Neural cell (in vitro differentiated cells): ENCODE results near the gene CYTH3. TPM values are rescaled to one million over a fixed set of nuclear protein-coding genes. Genes with fewer than 3 reads are reported as not detected.
A peak's percentile ranks its signal among the peaks of the same experiment; 100 is the strongest.

Experiments used
- H2AFZ ChIP-seq: fragments of 200-600, 300-800 bp; sonication (generic), shearing (Covaris generic); 2 replicates; pipeline ENCODE4 v1.6.0; 2014; ENCODE audit warnings: low read depth, mild to moderate bottlenecking, antibody characterized with exemption, low read length, moderate library complexity
- H3F3A ChIP-seq: fragments of 200-600 bp; shearing (Covaris generic); 2 replicates; pipeline ENCODE4 v1.6.1; 2016; ENCODE audit warnings: mild to moderate bottlenecking, moderate library complexity, mixed read lengths, antibody characterized with exemption, low read length; ENCODE audit not compliant: insufficient read depth, poor library complexity, severe bottlenecking
- H3K27ac ChIP-seq: fragments of 200-600, 300-800 bp; sonication (generic), shearing (Covaris generic); 2 replicates; pipeline ENCODE4 v1.5.1; 2014; ENCODE audit warnings: mild to moderate bottlenecking, low read length, moderate library complexity
- H3K27me3 ChIP-seq: fragments of 300-800, 200-600 bp; sonication (generic), shearing (Covaris generic); 2 replicates; pipeline ENCODE4 v1.6.0; 2014; ENCODE audit warnings: mild to moderate bottlenecking, low read depth, low read length, moderate library complexity; ENCODE audit not compliant: insufficient read depth
- H3K36me3 ChIP-seq: fragments of 300-800, 200-600 bp; sonication (generic), shearing (Covaris generic); 2 replicates; pipeline ENCODE4 v1.5.1; 2014; ENCODE audit warnings: mild to moderate bottlenecking, antibody characterized with exemption, low read length, moderate library complexity; ENCODE audit not compliant: insufficient read depth
- H3K4me2 ChIP-seq: fragments of 300-800, 200-600 bp; sonication (generic), shearing (Covaris generic); 2 replicates; pipeline ENCODE4 v1.6.0; 2014; ENCODE audit warnings: mild to moderate bottlenecking, low read length
- H3K4me3 ChIP-seq: fragments of 300-800, 200-600 bp; sonication (generic), shearing (Covaris generic); 2 replicates; pipeline ENCODE4 v1.5.1; 2014; ENCODE audit warnings: mild to moderate bottlenecking, low read length, moderate library complexity
- H3K79me2 ChIP-seq: fragments of 200-600 bp; shearing (Covaris generic); replicated peaks from 2 replicates; pipeline ENCODE4 v1.6.0; 2014; ENCODE audit warnings: mild to moderate bottlenecking, low read length, moderate library complexity; ENCODE audit not compliant: insufficient read depth
- H3K9ac ChIP-seq: fragments of 300-800, 200-600 bp; sonication (generic), shearing (Covaris generic); 2 replicates; pipeline ENCODE4 v1.6.1; 2016; ENCODE audit warnings: mild to moderate bottlenecking, low read length, mixed read lengths
- H3K9me2 ChIP-seq: fragments of 200-600 bp; shearing (Covaris generic); 2 replicates; pipeline ENCODE4 v1.6.1; 2016; ENCODE audit warnings: mild to moderate bottlenecking, low read length, mixed read lengths; ENCODE audit not compliant: insufficient read depth
- H3K9me3 ChIP-seq: fragments of 200-600, 300-800 bp; sonication (generic), shearing (Covaris generic); 2 replicates; pipeline ENCODE4 v1.6.1; 2016; ENCODE audit warnings: mild to moderate bottlenecking, mixed run types, low read length, moderate library complexity, mixed read lengths
- H4K20me1 ChIP-seq: fragments of 200-600 bp; shearing (Covaris generic); 2 replicates; pipeline ENCODE4 v1.6.1; 2016; ENCODE audit warnings: mild to moderate bottlenecking, mixed run types; ENCODE audit not compliant: insufficient read depth
- CTCF ChIP-seq: fragments of 450-650 bp; IDR thresholded peaks from 2 replicates; pipeline ENCODE4 v1.5.1; 2014; ENCODE audit warnings: antibody characterized with exemption, mild to moderate bottlenecking, moderate library complexity; ENCODE audit not compliant: poor library complexity, severe bottlenecking
- EP300 ChIP-seq: fragments of 450-650 bp; conservative IDR thresholded peaks from 2 replicates; pipeline ENCODE4 v1.6.1; 2014; ENCODE audit warnings: antibody characterized with exemption, mild to moderate bottlenecking, moderate library complexity; ENCODE audit not compliant: poor library complexity, severe bottlenecking
- EZH2 ChIP-seq: fragments of 200-600, 300-800 bp; shearing (Covaris generic), sonication (generic); IDR thresholded peaks from 2 replicates; pipeline ENCODE4 v1.6.1; 2014; ENCODE audit warnings: antibody characterized with exemption, low read length, borderline replicate concordance, mild to moderate bottlenecking; ENCODE audit not compliant: insufficient read depth, poor library complexity, severe bottlenecking
- MXI1 ChIP-seq: fragments of 450-650 bp; conservative IDR thresholded peaks from 2 replicates; pipeline ENCODE4 v1.6.1; 2014; ENCODE audit warnings: antibody characterized with exemption, mild to moderate bottlenecking; ENCODE audit not compliant: poor library complexity, severe bottlenecking
- POLR2AphosphoS5 ChIP-seq: IDR thresholded peaks from 2 replicates; pipeline ENCODE4 v1.6.1; 2012
- RAD21 ChIP-seq: fragments of 450-650 bp; conservative IDR thresholded peaks from 2 replicates; pipeline ENCODE4 v1.6.1; 2014; ENCODE audit warnings: antibody characterized with exemption, mild to moderate bottlenecking, moderate library complexity
- REST ChIP-seq: IDR thresholded peaks from 2 replicates; pipeline ENCODE4 v1.6.1; 2012; ENCODE audit warnings: borderline replicate concordance
- SMC3 ChIP-seq: fragments of 450-650 bp; conservative IDR thresholded peaks from 2 replicates; pipeline ENCODE4 v1.6.1; 2014; ENCODE audit warnings: antibody characterized with exemption, mild to moderate bottlenecking, moderate library complexity; ENCODE audit not compliant: poor library complexity
- TAF1 ChIP-seq: IDR thresholded peaks from 2 replicates; pipeline ENCODE4 v1.6.1; 2012; ENCODE audit warnings: low read depth
- polyA plus RNA-seq: library from polyadenylated mRNA; depleted of rRNA; stranded (reverse); fragments of >200 nt; gene quantifications from 2 replicates; pipeline ENCODE4 v1.2.3, GENCODE V29; 2014

The CYTH3 gene
- polyA plus RNA-seq, 1 donor from 2014 or later, result 33.9 TPM

- no peaks in the 10 kb centered on the region for H4K20me1 ChIP-seq
- H3K27ac ChIP-seq, result no peak overlapping the region
- no peaks in the 10 kb centered on the region for H3F3A ChIP-seq
- no peak overlapping the region for H3K4me2 ChIP-seq
- TF ChIP-seq EP300, result no peak
- no peak for TF ChIP-seq MXI1
- TF ChIP-seq EZH2, result no peak
- TF ChIP-seq SMC3, result peak; percentile 73
- peak; percentile 58 for TF ChIP-seq CTCF
- no peak for TF ChIP-seq REST
- no peak for TF ChIP-seq POLR2AphosphoS5
- peak; percentile 49 for TF ChIP-seq RAD21
- no peak for TF ChIP-seq TAF1
- H3K79me2 ChIP-seq, result no peaks in the 10 kb centered on the region
- H2AFZ ChIP-seq, result no peak overlapping the region
- peaks cover 11% of the 10 kb centered on the region for H3K36me3 ChIP-seq
- no peak overlapping the region for H3K4me3 ChIP-seq
- no peaks in the 10 kb centered on the region for H3K9me3 ChIP-seq
- no peaks in the 10 kb centered on the region for H3K27me3 ChIP-seq
- H3K9ac ChIP-seq, result no peak overlapping the region
- no peaks in the 10 kb centered on the region for H3K9me2 ChIP-seq
Observed at GRCh38 chr7:6160191-6160623, 112.2 kb downstream of the CYTH3 start.

- Histone ChIP-seq H4K20me1 (no peaks in the 10 kb centered on the region), H2AFZ (no peak overlapping the region), H3K9me3 (no peaks in the 10 kb centered on the region), H3K9ac (no peak overlapping the region), H3F3A (no peaks in the 10 kb centered on the region), H3K27ac (no peak overlapping the region), H3K79me2 (no peaks in the 10 kb centered on the region), H3K4me2 (no peak overlapping the region), H3K36me3 (peaks cover 11% of the 10 kb centered on the region), H3K9me2 (no peaks in the 10 kb centered on the region), H3K4me3 (no peak overlapping the region), H3K27me3 (no peaks in the 10 kb centered on the region)
- TF ChIP-seq TAF1, result no peak
- TF ChIP-seq MXI1, result no peak
- no peak for TF ChIP-seq CTCF
- TF ChIP-seq REST, result no peak
- no peak for TF ChIP-seq POLR2AphosphoS5
- no peak for TF ChIP-seq SMC3
- no peak for TF ChIP-seq EP300
- TF ChIP-seq RAD21, result no peak
Observed at GRCh38 chr7:6159524-6160031, 112.8 kb downstream of the CYTH3 start.
